ENCODE measurements around the gene SPACA4. TPM values are rescaled to one million over a fixed set of nuclear protein-coding genes. Genes with fewer than 3 reads are reported as not detected.

The SPACA4 gene
- total RNA-seq, 1 experiment from 2014 or later = not detected

GRCh38 chr19:48618916-48619691, 12.6 kb downstream of the SPACA4 start, which contains the start of the genes RPL18 and SPHK2:
Gene RPL18 (minus strand): TSS chr19:48619178. CDS start chr19:48619143, 35 bp downstream.
Gene SPHK2 (plus strand): TSS chr19:48619506. CDS start chr19:48620515, 1,009 bp downstream.
- Mint-ChIP-seq H3K27me3 (ENCODE audit: low read depth) (no peaks in the 10 kb centered on the region; the same call in 1 of the 2 replicates), H3K4me3 (peak within 1 kb of the TSS; percentile 97 to 99), H3K4me1 (peaks cover 41 to 55% of the 10 kb centered on the region in 2 experiments), H3K36me3 (ENCODE audit: insufficient read depth in 1 of 3, low read depth in 3 of 3) (peaks cover 35 to 54% (median 52%) of the 10 kb centered on the region in 3 experiments), H3K27ac (peak within 1 kb of the TSS; percentile 96 to 100 (median 99)), H3K9me3 (no peaks in the 10 kb centered on the region; a peak in 1 of 5 replicates)
- Histone ChIP-seq H2AFZ (ENCODE audit: low read length) (no peak within 1 kb of the TSS), H4K8ac (replicated peaks; ENCODE audit: insufficient read length, low read depth, low read length) (no peak within 1 kb of the TSS), H3K4me1 (ENCODE audit: insufficient read depth, low read length) (peaks cover 4% of the 10 kb centered on the region; the same call in 1 of the 2 replicates), H3K56ac (ENCODE audit: insufficient read length, low read depth, low read length) (peak within 1 kb of the TSS; percentile 10), H3K18ac (ENCODE audit: insufficient read length, low read depth, low read length) (peak within 1 kb of the TSS; percentile 91), H3T11ph (ENCODE audit: low read length) (no peak within 1 kb of the TSS), H2BK120ac (ENCODE audit: low read depth, low read length, poor library complexity, severe bottlenecking) (peak within 1 kb of the TSS; percentile 74), H3K4me2 (ENCODE audit: insufficient read depth, insufficient read length, low read length) (peak within 1 kb of the TSS; percentile 87), H4K5ac (ENCODE audit: insufficient read length, low read depth, low read length) (peak within 1 kb of the TSS; percentile 91), H4K91ac (ENCODE audit: insufficient read length, low read depth, low read length) (peak within 1 kb of the TSS; percentile 85), H4K20me1 (ENCODE audit: control insufficient read depth, insufficient read depth, insufficient read length) (no peaks in the 10 kb centered on the region), H3K9me3 (ENCODE audit: control insufficient read depth, low read depth, low read length) (no peaks in the 10 kb centered on the region), H2BK20ac (ENCODE audit: low read depth, low read length, poor library complexity, severe bottlenecking) (no peak within 1 kb of the TSS), H3K14ac (ENCODE audit: insufficient read depth, low read length) (peak within 1 kb of the TSS; percentile 92), H2BK12ac (ENCODE audit: insufficient read length, low read depth, low read length) (peak within 1 kb of the TSS; percentile 17), H3K9ac (ENCODE audit: extremely low read depth, insufficient read length, low read length) (peak within 1 kb of the TSS; percentile 99), H3K79me2 (ENCODE audit: insufficient read depth, low read length) (peaks cover 18% of the 10 kb centered on the region), H2BK5ac (ENCODE audit: insufficient read length, low read length) (peak within 1 kb of the TSS; percentile 94), H3K4ac (ENCODE audit: low read depth, low read length) (peak within 1 kb of the TSS; percentile 54; the same call in 1 of the 2 replicates), H3K23me2 (ENCODE audit: insufficient read length, low read depth, low read length, poor library complexity, severe bottlenecking) (peaks cover 16% of the 10 kb centered on the region), H3K79me1 (ENCODE audit: insufficient read depth, low read depth, low read length, poor library complexity, severe bottlenecking) (peaks cover 4% of the 10 kb centered on the region), H2AK5ac (ENCODE audit: insufficient read length, low read length) (no peak within 1 kb of the TSS), H3K27me3 (ENCODE audit: insufficient read depth, low read length) (no peaks in the 10 kb centered on the region), H3K23ac (ENCODE audit: insufficient read length, low read depth, low read length) (no peak within 1 kb of the TSS), H3K27ac (ENCODE audit: insufficient read length, low read depth, low read length) (peak within 1 kb of the TSS; percentile 25), H2BK15ac (ENCODE audit: low read depth, low read length) (no peak within 1 kb of the TSS)
- no CpG with 5 or more reads among the region's 69 CpGs for WGBS (ENCODE audit: extremely low coverage, insufficient read length, low lambda C conversion rate)
- no peak for TF ChIP-seq CTCF (conservative IDR thresholded peaks at IDR 0.05)
- DNase-seq = peak; percentile 99
